HK-2 (cell line): ENCODE measurements around the gene OR8B3.
"Not testable (repeated sequence)": the region's sequence is repeated elsewhere in the genome, so short reads cannot be mapped to it uniquely, and the experiment has no call there.

Source experiments
- DNase-seq: peaks from one replicate; pipeline ENCODE4 v3.0.0-alpha.2; 2018; ENCODE audit not compliant: unreplicated experiment

The OR8B3 gene

GRCh38 chr11:124398924-124399323 is at the start of gene OR8B3:
TSS of gene OR8B3 (minus strand) at chr11:124399024. CDS start at chr11:124397351, 1,673 bp downstream.
- no peak for DNase-seq

GRCh38 chr11:124446916-124447315 is 48.1 kb upstream of the OR8B3 start:
- DNase-seq = no peak

DNA sequence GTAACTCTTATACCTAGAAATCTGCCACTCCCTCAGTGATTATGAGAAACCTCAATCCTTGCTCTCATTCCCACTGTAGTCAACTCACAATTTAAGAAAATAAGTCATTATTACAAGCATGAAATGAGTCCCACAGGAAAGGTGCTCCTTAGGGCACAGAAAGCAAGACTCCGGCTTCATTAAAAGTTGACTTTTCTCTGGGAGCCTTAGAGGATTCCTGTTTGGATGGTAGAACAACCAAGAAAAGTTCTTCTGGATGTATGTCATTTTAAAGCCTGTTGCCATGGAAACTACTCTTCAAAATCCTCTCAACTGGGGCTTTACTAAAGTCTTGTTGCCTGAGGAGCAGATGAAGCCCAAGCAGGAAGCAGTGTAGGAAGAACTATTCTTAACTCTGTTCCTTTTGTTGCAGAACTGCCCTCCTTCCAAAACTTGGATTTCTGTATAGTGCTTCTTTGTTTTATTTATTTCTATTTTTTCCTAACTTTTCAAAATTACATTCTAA is 46.9 kb upstream of the OR8B3 start, which contains the start of gene OR8B8:
TSS of gene OR8B8 (minus strand) at position 51 of the 505 bp plus-strand sequence. CDS start 4,611 bp downstream, outside the sequence.
- no peak for DNase-seq

DNA sequence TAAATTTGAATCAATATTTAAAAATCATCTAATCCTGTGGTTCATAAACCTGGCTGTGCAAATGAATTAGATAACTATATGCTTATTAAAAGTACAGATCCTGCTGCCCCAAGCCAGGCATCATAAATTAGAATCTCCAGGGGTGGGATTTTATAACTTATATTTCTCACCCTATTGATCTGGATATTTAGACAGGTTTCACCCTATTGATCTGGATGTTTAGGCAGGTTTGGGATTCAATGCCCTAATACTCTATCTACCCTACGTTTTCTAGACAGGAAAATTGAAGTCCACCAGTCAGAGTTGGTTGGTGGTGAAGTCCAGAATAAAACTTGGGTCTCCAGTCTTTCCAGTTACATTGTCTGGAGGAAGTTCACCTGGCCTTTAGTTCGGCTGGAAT is 44.0 kb upstream of the OR8B3 start:
- DNase-seq = no peak

DNA sequence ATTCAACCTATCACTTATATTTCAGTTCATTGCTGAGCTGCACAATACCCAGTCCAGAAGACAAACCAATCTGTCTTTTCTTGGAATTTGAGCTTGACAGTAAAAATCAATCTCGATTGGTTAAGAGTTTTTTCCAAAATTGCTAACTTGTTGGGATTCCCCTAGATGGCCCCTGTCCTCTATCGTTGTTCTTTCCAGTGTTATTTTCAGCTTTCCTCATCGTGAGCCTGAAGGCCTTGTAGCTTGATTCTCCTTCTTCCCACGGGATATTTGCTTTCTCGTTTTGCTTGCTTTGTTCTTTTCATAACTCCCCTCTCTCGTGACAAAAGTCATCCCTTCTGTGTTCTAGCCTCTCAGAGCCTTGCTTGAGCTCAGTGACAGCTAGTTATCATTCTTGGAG is 43.6 kb upstream of the OR8B3 start:
- DNase-seq = no peak

DNA sequence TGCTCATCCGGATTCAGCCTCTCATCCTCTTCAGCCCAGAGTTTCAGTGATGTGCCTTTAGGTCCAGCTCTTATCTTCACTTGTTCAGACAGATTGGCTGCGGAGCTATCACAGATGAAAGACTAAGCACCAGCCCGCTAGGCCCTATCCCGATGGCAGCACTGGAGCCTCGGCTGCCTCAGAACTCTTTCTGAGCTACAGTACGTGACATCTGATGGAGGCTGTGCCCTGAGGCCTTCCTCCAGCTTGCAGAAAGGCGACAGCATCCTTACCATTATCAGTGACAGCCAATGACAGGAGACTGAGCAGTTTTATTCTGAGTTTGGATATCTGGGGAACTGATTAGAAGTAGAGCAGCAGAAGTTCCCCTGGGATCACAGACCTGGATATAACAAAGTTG is 42.7 kb upstream of the OR8B3 start:
- no peak for DNase-seq

DNA sequence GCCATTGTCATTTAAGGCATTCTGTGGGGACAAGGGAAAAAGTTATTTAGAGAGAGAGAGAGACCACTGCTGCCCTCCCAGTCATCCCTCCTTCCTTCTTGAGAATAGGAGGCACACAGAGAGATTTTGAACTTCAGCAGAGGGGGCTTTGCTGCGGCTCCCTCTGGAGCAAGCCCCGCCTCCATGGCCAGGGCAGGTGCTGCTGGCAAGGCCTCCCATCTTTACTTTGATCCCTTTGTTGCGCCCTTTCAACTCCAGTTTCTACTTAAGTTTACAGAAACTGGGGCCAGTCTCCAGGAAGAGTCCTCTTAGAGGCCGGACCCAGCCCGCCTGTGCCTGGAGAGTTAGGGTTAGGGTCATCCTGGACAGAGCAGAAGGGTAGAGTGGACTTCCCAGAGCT is 42.3 kb upstream of the OR8B3 start:
- DNase-seq = no peak

DNA sequence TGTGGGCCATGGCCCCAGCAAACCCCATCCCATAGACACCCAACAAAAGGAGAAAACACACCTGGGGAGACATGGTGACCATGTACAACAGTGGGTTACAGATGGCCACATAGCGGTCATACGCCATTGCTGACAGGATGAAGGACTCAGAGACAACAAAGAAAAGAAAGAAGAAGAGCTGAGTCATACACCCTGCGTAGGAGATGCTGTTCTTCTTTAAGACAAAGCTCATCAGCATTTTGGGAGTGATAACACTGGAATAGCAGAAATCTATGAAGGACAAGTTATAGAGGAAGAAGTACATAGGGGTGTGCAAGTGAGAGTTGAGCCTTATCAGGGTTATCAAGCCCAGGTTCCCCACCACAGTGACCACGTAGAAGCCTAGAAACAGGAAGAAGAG is 41.8 kb upstream of the OR8B3 start:
- DNase-seq = no peak

DNA sequence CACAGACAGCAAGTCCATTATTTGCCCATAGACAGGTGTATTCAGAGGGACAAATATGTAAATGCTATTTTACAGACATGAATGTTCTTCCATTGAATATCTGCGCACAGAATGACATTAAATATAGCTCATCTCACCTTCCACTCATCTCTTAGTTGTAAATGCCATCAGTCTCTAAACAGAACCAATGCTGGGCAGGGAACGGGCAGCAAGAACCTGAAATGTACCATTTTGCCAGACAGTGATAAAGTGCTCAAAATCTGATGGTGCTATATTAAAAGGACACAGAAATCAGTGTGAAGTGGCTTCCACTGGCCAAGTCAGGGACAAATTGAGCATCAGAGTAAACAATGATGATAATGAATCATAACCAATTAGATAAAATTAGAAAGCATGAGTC is 35.9 kb upstream of the OR8B3 start:
- DNase-seq = no peak

DNA sequence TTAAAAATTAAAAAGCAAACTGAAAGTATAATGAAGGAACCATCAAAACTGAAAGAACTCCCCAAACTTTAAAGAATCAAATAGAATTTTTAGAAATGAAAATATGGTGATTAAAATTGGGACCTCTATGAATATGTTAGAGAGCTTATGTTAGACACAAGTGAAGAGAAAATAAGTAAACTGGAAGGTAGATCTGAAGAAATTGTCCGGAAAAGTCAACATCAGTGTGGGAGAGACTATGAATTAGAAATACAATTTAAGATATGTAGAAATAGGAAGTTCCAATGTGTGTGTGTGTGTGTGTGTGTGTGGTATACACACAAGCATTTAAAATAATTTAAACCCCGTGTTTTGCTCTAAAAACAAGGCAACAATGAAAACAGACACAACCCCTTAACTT is 30.8 kb upstream of the OR8B3 start:
- no peak for DNase-seq

DNA sequence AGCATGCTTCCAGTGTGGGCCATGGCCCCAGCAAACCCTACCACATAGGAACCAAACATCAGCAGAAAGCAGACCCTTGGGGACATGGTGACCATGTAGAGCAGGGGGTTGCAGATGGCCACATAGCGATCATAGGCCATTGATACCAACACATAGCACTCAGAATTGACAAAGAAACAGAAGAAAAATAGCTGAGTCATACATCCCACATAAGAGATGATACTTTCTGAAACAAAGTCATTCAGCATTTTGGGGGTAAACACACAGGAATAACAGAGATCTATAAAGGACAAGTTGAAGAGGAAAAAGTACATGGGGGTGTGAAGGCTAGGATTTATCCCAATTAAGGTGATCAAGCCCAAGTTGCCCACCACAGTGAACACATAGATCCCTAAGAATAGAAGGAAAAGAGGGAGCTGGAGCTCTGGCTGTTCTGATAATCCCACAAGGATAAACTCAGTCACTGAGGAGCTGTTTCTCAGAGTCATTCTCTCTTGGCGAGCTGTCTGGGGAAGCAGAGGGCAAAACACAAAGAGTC is 25.6 kb upstream of the OR8B3 start, which contains the start of gene OR8B4:
TSS of gene OR8B4 (minus strand) at position 488 of the 538 bp plus-strand sequence. CDS start at position 488, 0 bp downstream.
- no peak for DNase-seq

- DNase-seq = no peak
Measured at GRCh38 chr11:124421043-124421442, 22.2 kb upstream of the OR8B3 start.

DNA sequence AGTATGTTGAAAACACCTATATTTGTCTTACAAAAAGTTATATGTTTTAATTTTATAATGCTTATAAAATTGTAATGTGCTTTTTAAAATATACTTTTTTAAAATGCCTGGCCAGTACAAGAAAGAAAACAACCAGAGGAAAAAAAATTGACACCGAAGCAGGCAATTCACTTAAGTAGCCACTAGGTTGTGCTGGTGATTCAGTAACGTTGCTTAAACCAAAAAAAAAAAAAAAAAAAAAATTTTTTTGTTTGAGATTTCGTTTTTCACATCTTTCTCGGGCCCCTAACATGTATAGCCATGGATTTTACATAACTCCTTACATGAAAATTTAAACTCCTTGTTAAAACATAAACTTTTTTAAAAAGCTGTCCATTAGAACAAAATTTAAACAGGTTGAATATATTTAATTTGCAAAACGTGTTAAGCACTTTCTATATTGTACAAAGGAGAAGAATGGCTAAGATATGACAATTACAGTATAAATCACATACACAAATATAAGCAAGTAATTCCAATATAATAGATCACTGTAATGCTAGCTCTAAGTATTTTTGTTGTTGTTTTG is 16.6 kb upstream of the OR8B3 start:
- DNase-seq = no peak

GRCh38 chr11:124409906-124410305 is 11.1 kb upstream of the OR8B3 start:
- no peak for DNase-seq

GRCh38 chr11:124405581-124405980 is 6.8 kb upstream of the OR8B3 start:
- DNase-seq = no peak

DNA sequence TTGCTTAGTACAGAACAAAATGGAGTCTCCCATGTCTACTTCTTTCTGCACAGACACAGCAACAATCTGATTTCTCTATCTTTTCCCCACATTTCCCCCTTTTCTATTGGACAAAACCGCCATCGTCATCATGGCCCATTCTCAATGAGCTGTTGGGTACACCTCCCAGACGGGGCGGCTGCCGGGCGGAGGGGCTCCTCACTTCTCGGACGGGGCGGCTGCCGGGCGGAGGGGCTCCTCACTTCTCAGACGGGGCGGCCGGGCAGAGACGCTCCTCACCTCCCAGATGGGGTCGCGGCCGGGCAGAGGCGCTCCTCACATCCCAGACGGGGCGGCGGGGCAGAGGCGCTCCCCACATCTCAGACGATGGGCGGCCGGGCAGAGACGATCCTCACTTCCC is 4.4 kb upstream of the OR8B3 start:
- not testable (repeated sequence) for DNase-seq

DNA sequence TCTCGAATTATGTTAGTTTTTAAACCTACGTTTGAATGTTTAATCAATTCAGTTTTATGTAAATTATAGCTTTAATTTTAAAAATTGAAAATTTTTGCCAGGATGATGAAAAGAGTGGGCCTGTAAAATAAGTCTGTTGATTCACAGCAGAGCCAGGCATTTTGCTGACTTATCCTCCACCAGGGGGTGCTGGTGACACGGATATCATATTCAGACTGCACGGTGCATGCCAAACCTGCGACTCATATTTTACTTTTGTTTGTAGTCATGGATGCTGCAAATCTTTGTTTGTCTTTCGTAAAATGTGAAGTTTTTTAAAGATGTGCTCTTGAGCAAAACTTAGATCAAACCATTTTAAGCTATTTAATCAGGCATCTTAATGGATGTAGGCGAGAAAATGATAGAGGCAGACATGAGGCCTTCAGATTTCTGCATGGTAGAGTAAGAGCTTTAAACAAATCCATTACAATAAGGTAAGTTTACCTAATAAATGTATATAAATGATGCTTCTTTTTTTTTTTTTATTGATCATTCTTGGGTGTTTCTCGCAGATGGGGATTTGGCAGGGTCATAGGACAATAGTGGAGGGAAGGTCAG is 3.6 kb upstream of the OR8B3 start:
- peak; percentile 30 for DNase-seq

GRCh38 chr11:124396847-124397246 is 2.0 kb downstream of the OR8B3 start:
- DNase-seq = not testable (repeated sequence)

- DNase-seq = no peak
Measured at GRCh38 chr11:124394408-124394807, 4.4 kb downstream of the OR8B3 start.

GRCh38 chr11:124384399-124384798 is 14.4 kb downstream of the OR8B3 start, which contains the start of gene OR8B2:
TSS of gene OR8B2 (minus strand) at chr11:124384499. CDS start at chr11:124383343, 1,156 bp downstream.
- no peak for DNase-seq

GRCh38 chr11:124382857-124383256 is 16.0 kb downstream of the OR8B3 start:
- DNase-seq = not testable (repeated sequence)

GRCh38 chr11:124380585-124380984 is 18.2 kb downstream of the OR8B3 start:
- DNase-seq = no peak

DNA sequence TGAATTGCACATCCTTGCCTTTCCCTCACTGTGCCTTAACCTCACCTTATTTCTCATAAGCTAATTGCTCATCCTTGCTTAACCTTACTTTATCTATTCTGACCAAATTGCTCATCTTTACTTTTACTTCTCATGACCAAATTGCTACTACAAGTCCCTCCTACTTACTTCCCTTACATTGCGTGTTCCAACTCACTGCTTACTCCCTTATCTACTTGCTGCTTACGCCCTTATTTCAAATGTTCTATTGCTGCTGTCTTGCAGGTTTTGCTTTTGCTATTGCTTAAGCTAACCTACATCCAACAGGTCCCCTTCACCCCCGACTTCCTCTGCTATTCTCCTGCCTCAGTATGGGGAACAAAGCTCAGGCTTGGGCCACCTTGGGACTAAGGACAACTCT is 22.5 kb downstream of the OR8B3 start:
- DNase-seq = no peak
